ENCODE results near the gene TUBGCP3.

- TF ChIP-seq POLR2AphosphoS5 (IDR thresholded peaks at IDR 0.05): no peak
- no peak for TF ChIP-seq CTCF (IDR thresholded peaks at IDR 0.05)
- TF ChIP-seq POLR2A (IDR thresholded peaks at IDR 0.05): no peak
Observed at GRCh38 chr13:112627161-112627560, 39.2 kb upstream of the TUBGCP3 start.
